ENCODE measurements around the gene ELP4. TPM values are rescaled to one million over a fixed set of nuclear protein-coding genes. Genes with fewer than 3 reads are reported as not detected.

Gene ELP4
- total RNA-seq, 2 donors from 2014 or later: 16.9 TPM

DNA sequence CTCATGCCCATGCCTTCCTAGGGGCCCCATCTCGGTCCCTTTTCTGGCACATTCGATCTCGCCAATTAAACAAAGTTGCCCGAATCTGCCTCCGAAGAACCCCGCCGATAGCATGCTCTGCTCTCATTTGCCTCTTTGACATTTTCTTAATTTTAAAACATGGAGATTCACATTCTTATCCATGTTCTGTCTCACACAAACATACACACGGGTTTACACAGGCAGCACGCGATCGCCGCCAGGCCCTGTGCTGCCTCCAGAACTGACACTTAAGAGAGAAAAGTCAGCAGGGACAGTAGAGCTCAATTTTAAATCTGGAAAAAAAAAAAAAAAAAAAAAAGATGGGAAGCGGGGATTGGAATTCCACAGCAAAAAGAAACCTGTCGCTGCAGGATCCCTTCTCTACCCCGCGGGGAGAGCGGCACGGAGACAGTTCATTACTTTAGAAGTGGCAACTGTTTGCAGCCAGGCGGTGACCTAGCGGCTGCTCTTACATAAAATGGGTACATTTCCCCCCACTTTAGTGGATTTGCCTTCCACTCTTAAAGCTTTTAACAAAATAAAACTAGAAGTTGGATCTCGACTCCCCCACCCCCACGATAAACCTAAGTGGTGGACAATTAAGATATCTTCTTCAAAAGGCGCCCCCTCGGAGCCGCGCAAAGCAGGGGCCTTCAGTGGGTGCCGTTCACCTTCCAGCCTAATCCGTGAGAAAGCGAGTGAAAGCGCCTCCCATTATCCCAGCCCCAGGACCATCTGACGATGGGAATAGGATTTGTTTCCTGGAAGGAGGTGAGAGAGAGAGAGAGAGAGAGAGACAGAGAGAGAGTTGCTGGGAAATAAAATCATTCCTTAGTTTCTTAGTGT is 287.9 kb downstream of the ELP4 start:
- Histone ChIP-seq H3K4me1 (ENCODE audit: control insufficient read depth in 1 of 2, low read depth in 2 of 2) (peaks cover 8 to 17% of the 10 kb centered on the region in 2 donors), H3K4me3 (no peak overlapping the region), H3K36me3 (no peaks in the 10 kb centered on the region), H3K9me3 (no peaks in the 10 kb centered on the region), H3K27me3 (replicated peaks; ENCODE audit: insufficient read depth) (peaks cover 44% of the 10 kb centered on the region), H3K27ac (no peak overlapping the region)
- ATAC-seq (ENCODE audit: insufficient number of reproducible peaks, low FRiP score, low read depth): no peak
- TF ChIP-seq, protein P1, sequence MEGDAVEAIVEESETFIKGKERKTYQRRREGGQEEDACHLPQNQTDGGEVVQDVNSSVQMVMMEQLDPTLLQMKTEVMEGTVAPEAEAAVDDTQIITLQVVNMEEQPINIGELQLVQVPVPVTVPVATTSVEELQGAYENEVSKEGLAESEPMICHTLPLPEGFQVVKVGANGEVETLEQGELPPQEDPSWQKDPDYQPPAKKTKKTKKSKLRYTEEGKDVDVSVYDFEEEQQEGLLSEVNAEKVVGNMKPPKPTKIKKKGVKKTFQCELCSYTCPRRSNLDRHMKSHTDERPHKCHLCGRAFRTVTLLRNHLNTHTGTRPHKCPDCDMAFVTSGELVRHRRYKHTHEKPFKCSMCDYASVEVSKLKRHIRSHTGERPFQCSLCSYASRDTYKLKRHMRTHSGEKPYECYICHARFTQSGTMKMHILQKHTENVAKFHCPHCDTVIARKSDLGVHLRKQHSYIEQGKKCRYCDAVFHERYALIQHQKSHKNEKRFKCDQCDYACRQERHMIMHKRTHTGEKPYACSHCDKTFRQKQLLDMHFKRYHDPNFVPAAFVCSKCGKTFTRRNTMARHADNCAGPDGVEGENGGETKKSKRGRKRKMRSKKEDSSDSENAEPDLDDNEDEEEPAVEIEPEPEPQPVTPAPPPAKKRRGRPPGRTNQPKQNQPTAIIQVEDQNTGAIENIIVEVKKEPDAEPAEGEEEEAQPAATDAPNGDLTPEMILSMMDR (IDR thresholded peaks at IDR 0.05): no peak
- DNase-seq (ENCODE audit: low spot score): no peak

DNA sequence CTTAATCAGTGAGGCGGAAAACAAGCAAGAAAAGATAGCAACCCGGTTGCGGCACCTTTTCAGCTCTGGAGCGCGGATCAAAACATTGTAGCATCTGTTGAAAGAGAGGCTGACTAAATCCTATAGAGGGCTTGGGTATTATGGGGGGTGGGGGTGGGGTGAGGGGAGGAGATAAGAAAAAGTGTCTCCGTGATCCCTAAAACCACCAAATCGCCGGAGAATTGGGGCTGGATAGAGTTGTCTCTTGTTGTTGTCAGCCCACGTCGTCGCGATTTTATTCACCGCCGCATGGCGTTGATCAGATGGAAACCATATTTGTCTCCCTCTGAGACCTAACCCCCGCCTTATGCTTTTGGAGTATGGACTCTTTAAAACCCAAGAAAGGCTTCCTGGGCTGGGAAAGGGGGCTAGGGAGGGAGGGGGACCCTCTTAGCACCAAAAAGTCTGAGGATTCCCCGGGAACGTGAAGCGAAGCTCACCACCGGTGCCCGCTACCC is 288.5 kb downstream of the ELP4 start:
- TF ChIP-seq, protein P1 (IDR thresholded peaks at IDR 0.05): no peak
- DNase-seq (ENCODE audit: low spot score): no peak
- H3K27me3 ChIP-seq (replicated peaks; ENCODE audit: insufficient read depth): peaks cover 51% of the 10 kb centered on the region

DNA sequence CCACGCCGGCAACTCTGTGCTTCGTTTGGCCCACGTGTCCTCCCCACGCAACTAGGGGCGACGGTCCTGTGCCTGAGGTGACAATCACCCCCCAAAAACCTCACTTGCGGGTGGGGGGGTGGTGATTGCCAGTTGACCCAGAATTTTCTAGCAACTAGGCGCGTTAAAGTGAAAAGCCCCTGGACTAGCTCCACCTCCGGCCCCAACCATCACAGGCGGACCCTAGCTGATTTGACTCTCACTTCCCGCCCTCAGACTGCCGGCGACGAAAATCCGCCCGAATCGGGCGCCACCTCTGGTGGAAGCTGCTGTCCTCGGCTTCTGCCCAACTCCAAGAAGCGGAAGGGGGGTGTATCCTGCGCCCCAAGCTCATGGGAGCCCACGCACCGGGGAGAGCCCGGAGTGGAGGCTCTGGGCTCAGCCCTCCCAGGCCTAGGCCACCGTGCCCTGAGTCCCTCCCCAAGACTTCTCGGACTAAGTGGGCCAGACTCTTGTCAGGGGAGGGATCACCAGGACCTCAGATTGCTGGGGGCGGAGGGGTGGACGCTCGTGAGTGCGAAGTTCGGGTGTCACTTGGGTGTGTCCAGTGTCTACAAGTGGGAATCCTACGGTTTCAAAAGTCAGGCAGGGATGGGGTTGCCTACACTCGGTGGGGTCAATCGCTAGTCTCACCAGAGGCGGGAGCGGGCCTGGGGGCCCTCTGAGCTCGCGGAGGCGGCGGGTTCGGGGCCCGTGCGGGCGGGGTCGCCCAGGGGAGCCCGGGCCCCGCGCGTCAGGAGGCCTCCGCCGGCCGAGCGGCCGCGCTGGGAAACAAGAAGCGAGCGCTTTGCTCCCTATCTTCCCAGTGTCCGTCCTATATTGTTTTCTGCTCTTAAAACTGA is 289.2 kb downstream of the ELP4 start:
- TF ChIP-seq, protein P1 (IDR thresholded peaks at IDR 0.05): no peak
- Histone ChIP-seq H3K27ac (no peak overlapping the region), H3K9me3 (no peaks in the 10 kb centered on the region), H3K36me3 (no peaks in the 10 kb centered on the region), H3K4me3 (peak overlapping the region; percentile 20), H3K27me3 (replicated peaks; ENCODE audit: insufficient read depth) (peaks cover 58% of the 10 kb centered on the region), H3K4me1 (ENCODE audit: control insufficient read depth in 1 of 2, low read depth in 2 of 2) (peaks cover 8 to 17% of the 10 kb centered on the region in 2 donors)
- ATAC-seq (ENCODE audit: insufficient number of reproducible peaks, low FRiP score, low read depth): no peak
- no peak for DNase-seq (ENCODE audit: low spot score)

More for the DNA sequence above, 288.5 kb downstream of the ELP4 start:
- Histone ChIP-seq H3K4me1 (ENCODE audit: control insufficient read depth in 1 of 2, low read depth in 2 of 2) (peaks cover 8 to 17% of the 10 kb centered on the region in 2 donors), H3K36me3 (no peaks in the 10 kb centered on the region), H3K9me3 (no peaks in the 10 kb centered on the region), H3K4me3 (peak overlapping the region; percentile 20), H3K27ac (no peak overlapping the region)
- no peak for ATAC-seq (ENCODE audit: insufficient number of reproducible peaks, low FRiP score, low read depth)

DNA sequence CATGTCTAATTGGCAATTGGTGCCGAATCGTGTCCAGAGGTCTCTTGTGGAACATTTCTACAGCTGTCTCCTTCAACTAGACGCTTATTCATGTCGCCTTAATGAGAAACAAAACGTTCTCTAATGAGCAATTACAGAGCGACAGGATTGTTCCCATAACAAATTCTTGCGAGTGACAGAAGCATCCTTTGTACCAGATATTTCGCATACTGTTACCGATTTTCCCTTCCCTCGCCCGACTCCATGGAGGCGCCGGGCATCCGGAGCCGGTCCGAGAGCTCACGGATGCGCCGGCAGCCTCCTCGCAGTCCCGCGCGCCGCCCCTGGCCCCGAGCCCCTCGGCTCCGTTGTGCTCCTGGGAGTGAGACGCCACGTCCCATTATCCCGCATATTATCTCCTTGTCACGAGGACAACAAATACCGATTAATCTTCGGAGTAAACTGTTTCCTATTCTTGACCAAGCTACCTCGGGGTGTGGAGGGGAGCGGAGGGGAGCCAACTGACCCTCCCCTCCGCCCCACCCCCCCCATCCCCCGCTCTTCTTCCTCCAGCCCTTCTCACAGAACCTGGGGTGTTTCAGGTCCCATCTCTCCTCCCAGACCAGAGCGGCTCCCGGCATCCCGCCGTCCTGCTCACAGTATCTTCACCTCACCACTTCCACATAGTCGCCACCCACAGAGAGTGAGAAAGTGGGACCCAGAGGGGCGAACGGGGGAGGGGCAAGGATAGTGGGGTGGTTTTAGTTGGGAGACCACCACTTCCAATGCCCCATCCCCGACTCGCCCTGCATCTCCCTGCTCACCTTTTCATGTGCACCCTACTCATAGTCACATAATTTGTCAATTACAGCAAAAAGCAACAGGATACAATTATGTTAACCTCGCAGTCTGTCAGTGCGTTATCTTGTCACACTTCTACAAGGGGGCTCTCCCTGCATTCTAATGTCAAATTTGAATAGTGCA is 290.1 kb downstream of the ELP4 start:
- no peak for DNase-seq (ENCODE audit: low spot score)

More for the DNA sequence above, 290.1 kb downstream of the ELP4 start:
- TF ChIP-seq, protein P1 (IDR thresholded peaks at IDR 0.05): no peak
- Histone ChIP-seq H3K27me3 (replicated peaks; ENCODE audit: insufficient read depth) (peaks cover 65% of the 10 kb centered on the region), H3K9me3 (no peaks in the 10 kb centered on the region), H3K4me1 (ENCODE audit: control insufficient read depth in 1 of 2, low read depth in 2 of 2) (peaks cover 13 to 22% of the 10 kb centered on the region in 2 donors), H3K4me3 (peak overlapping the region; percentile 20), H3K36me3 (no peaks in the 10 kb centered on the region), H3K27ac (no peak overlapping the region)
- ATAC-seq (ENCODE audit: insufficient number of reproducible peaks, low FRiP score, low read depth): no peak

Measured in thoracic aorta (tissue), 2 donors.